HEK293 (cell line): Measurements from ENCODE around the gene DAZAP1.

Experiments used
- CTCF ChIA-PET: fragments of 350-600 bp; formaldehyde crosslinking; extraction: SDS; loops from one replicate; lab custom pipeline; 2021; ENCODE audit warnings: antibody characterized with exemption; lab: Yijun Ruan, JAX
- POLR2A ChIA-PET: fragments of 300-600 bp; formaldehyde crosslinking; extraction: SDS; loops from one replicate; lab custom pipeline; 2020; ENCODE audit warnings: antibody characterized with exemption, inconsistent platforms; lab: Yijun Ruan, JAX
- H3K27ac ChIP-seq: fragments of 200-500 bp; sonication (Bioruptor generic); 2 replicates; pipeline ENCODE4 v1.5.1; 2014; ENCODE audit warnings: low read depth, low read length, control low read depth, inconsistent platforms; ENCODE audit errors: extremely low read depth
- H3K36me3 ChIP-seq, 2 experiments: fragments of 200-500 bp in 1 of 2; sonication (Bioruptor generic) in 1 of 2; 1 replicate in 1 of 2; 2 replicates in 1 of 2; pipeline ENCODE4 v1.5.1; 2014 to 2017; ENCODE audit warnings: inconsistent platforms in 2 of 2, low read length in 2 of 2; ENCODE audit not compliant: control insufficient read depth in 2 of 2, insufficient read depth in 1 of 2
- H3K4me1 ChIP-seq: fragments of 200-500 bp; sonication (Bioruptor generic); 2 replicates; pipeline ENCODE4 v1.5.1; 2014; ENCODE audit warnings: mild to moderate bottlenecking, low read length, inconsistent platforms; ENCODE audit not compliant: control insufficient read depth, insufficient read depth
- H3K4me3 ChIP-seq: 2 replicates; pipeline ENCODE4 v1.5.1; 2011; ENCODE audit warnings: low read depth, mild to moderate bottlenecking, control low read depth, low read length, moderate library complexity
- H3K9me3 ChIP-seq: fragments of 200-500 bp; sonication (Bioruptor generic); 2 replicates; pipeline ENCODE4 v1.5.1; 2014; ENCODE audit warnings: low read depth, low read length, inconsistent platforms; ENCODE audit not compliant: control insufficient read depth, insufficient read depth
- ATF2 ChIP-seq: fragments of 450-650 bp; formaldehyde crosslinking; IDR thresholded peaks from 2 replicates; pipeline ENCODE4 v1.5.1; 2016; ENCODE audit warnings: missing biosample characterization, missing genetic modification characterization, low read depth
- EGR2 ChIP-seq: fragments of 450-650 bp; formaldehyde crosslinking; IDR thresholded peaks from 2 replicates; pipeline ENCODE4 v1.5.1; 2016; ENCODE audit warnings: low read depth, missing biosample characterization, missing genetic modification characterization
- GLIS1 ChIP-seq: fragments of 450-650 bp; formaldehyde crosslinking; IDR thresholded peaks from 2 replicates; pipeline ENCODE4 v1.5.1; 2016; ENCODE audit warnings: missing biosample characterization, missing genetic modification characterization
- GLIS2 ChIP-seq: fragments of 450-650 bp; formaldehyde crosslinking; IDR thresholded peaks from 2 replicates; pipeline ENCODE4 v1.5.1; 2016; ENCODE audit warnings: missing biosample characterization, missing genetic modification characterization
- HIC1 ChIP-seq: fragments of 450-650 bp; formaldehyde crosslinking; IDR thresholded peaks from 2 replicates; pipeline ENCODE4 v1.5.1; 2016; ENCODE audit warnings: missing biosample characterization, missing genetic modification characterization
- KLF1 ChIP-seq: fragments of 450-650 bp; formaldehyde crosslinking; IDR thresholded peaks from 2 replicates; pipeline ENCODE4 v1.5.1; 2016; ENCODE audit warnings: missing biosample characterization, missing genetic modification characterization
- KLF16 ChIP-seq: fragments of 450-650 bp; formaldehyde crosslinking; IDR thresholded peaks from 2 replicates; pipeline ENCODE4 v1.5.1; 2017; ENCODE audit warnings: missing biosample characterization, missing genetic modification characterization
- KLF9 ChIP-seq: fragments of 450-650 bp; formaldehyde crosslinking; IDR thresholded peaks from 2 replicates; pipeline ENCODE4 v1.5.1; 2016; ENCODE audit warnings: missing biosample characterization, missing genetic modification characterization, low read depth
- PATZ1 ChIP-seq: fragments of 450-650 bp; formaldehyde crosslinking; IDR thresholded peaks from 2 replicates; pipeline ENCODE4 v1.5.1; 2016; ENCODE audit warnings: missing biosample characterization, missing genetic modification characterization
- PRDM10 ChIP-seq: fragments of 450-650 bp; formaldehyde crosslinking; IDR thresholded peaks from 2 replicates; pipeline ENCODE4 v1.5.1; 2016; ENCODE audit warnings: missing biosample characterization, missing genetic modification characterization
- SETDB1 ChIP-seq: IDR thresholded peaks from one replicate; pipeline ENCODE4 v1.6.1; 2017; ENCODE audit warnings: mild to moderate bottlenecking, low read length, moderate library complexity, mixed read lengths; ENCODE audit not compliant: insufficient read length
- SP3 ChIP-seq: fragments of 450-650 bp; formaldehyde crosslinking; IDR thresholded peaks from 2 replicates; pipeline ENCODE4 v1.5.1; 2016; ENCODE audit warnings: missing biosample characterization, missing genetic modification characterization
- YY2 ChIP-seq: fragments of 450-650 bp; formaldehyde crosslinking; IDR thresholded peaks from 2 replicates; pipeline ENCODE4 v1.5.1; 2016; ENCODE audit warnings: missing biosample characterization, missing genetic modification characterization
- ZBTB1 ChIP-seq: fragments of 450-650 bp; formaldehyde crosslinking; IDR thresholded peaks from 2 replicates; pipeline ENCODE4 v1.5.1; 2016; ENCODE audit warnings: missing biosample characterization, missing genetic modification characterization
- ZNF146 ChIP-seq: fragments of 450-650 bp; formaldehyde crosslinking; IDR thresholded peaks from 2 replicates; pipeline ENCODE4 v1.5.1; 2016; ENCODE audit warnings: missing biosample characterization, missing genetic modification characterization
- ZNF266 ChIP-seq: fragments of 450-650 bp; formaldehyde crosslinking; IDR thresholded peaks from 2 replicates; pipeline ENCODE4 v1.5.1; 2016; ENCODE audit warnings: missing biosample characterization, missing genetic modification characterization, low read depth
- ZNF280D ChIP-seq: fragments of 450-650 bp; formaldehyde crosslinking; IDR thresholded peaks from 2 replicates; pipeline ENCODE4 v1.5.1; 2016; ENCODE audit warnings: missing biosample characterization, missing genetic modification characterization
- ZNF37A ChIP-seq: fragments of 450-650 bp; IDR thresholded peaks from 2 replicates; pipeline ENCODE4 v1.5.1; 2018; ENCODE audit warnings: missing biosample characterization, missing genetic modification characterization
- ZNF394 ChIP-seq: fragments of 450-650 bp; formaldehyde crosslinking; IDR thresholded peaks from 2 replicates; pipeline ENCODE4 v1.5.1; 2016; ENCODE audit warnings: missing biosample characterization, missing genetic modification characterization, mild to moderate bottlenecking, moderate library complexity, borderline replicate concordance
- ZNF510 ChIP-seq: fragments of 450-650 bp; formaldehyde crosslinking; IDR thresholded peaks from 2 replicates; pipeline ENCODE4 v1.5.1; 2018; ENCODE audit warnings: mild to moderate bottlenecking, missing genetic modification characterization, missing biosample characterization; ENCODE audit not compliant: insufficient replicate concordance
- ZNF571 ChIP-seq: fragments of 450-650 bp; formaldehyde crosslinking; IDR thresholded peaks from 2 replicates; pipeline ENCODE4 v1.5.0; 2017; ENCODE audit warnings: missing biosample characterization, missing genetic modification characterization
- ZNF670 ChIP-seq: fragments of 450-650 bp; formaldehyde crosslinking; IDR thresholded peaks from 2 replicates; pipeline ENCODE4 v1.5.1; 2016; ENCODE audit warnings: missing biosample characterization, missing genetic modification characterization, low read depth
- ZNF677 ChIP-seq: fragments of 450-650 bp; IDR thresholded peaks from 2 replicates; pipeline ENCODE4 v1.5.0; 2018; ENCODE audit warnings: missing biosample characterization, mild to moderate bottlenecking, missing genetic modification characterization, moderate library complexity
- ZNF843 ChIP-seq: fragments of 450-650 bp; formaldehyde crosslinking; IDR thresholded peaks from 2 replicates; pipeline ENCODE4 v1.5.1; 2016; ENCODE audit warnings: missing biosample characterization, missing genetic modification characterization

The DAZAP1 gene

GRCh38 chr19:1453525-1454364 lies 46.4 kb downstream of the DAZAP1 start:
- POLR2A ChIA-PET = interaction anchor here (0.8 to 2.1 kb wide), 3 partner anchors 10 to 13 kb away, joined by 4 to 10 read pairs (median 4); no protein-coding TSS in a partner anchor
- Histone ChIP-seq H3K4me3 (no peak overlapping the region), H3K4me1 (no peaks in the 10 kb centered on the region), H3K27ac (no peak overlapping the region), H3K9me3 (no peaks in the 10 kb centered on the region), H3K36me3 (no peaks in the 10 kb centered on the region)
- CTCF ChIA-PET = interaction anchor here (0.9 to 3.3 kb wide), 3 partner anchors 9 to 15 kb away, joined by 3 to 21 read pairs (median 3); no protein-coding TSS in a partner anchor
- no peak for TF ChIP-seq SETDB1
- peak; percentile 75 for TF ChIP-seq HIC1
- no peak for TF ChIP-seq ZNF670 (tag by site-specific recombination)
- peak; percentile 70 for TF ChIP-seq SP3 (tag by site-specific recombination)
- peak; percentile 22; the same call in 1 of the 2 replicates for TF ChIP-seq KLF16 (tag by site-specific recombination)
- no peak for TF ChIP-seq ZBTB1 (tag by site-specific recombination)
- TF ChIP-seq EGR2 (tag by site-specific recombination) = peak; percentile 97
- TF ChIP-seq PATZ1 (tag by site-specific recombination) = peak; percentile 48
- TF ChIP-seq ATF2 (tag by site-specific recombination) = no peak
- TF ChIP-seq KLF9 (tag by site-specific recombination) = peak; percentile 92
- no peak for TF ChIP-seq YY2 (tag by site-specific recombination)
- no peak for TF ChIP-seq ZNF571
- peak; percentile 17; the same call in 1 of the 2 replicates for TF ChIP-seq ZNF280D (tag by site-specific recombination)
- TF ChIP-seq GLIS1 (tag by site-specific recombination) = peak; percentile 80
- peak; percentile 54 for TF ChIP-seq KLF1
- TF ChIP-seq ZNF394 (tag by site-specific recombination) = peak; percentile 27; the same call in 1 of the 2 replicates
- no peak for TF ChIP-seq ZNF677 (tag by site-specific recombination)
- TF ChIP-seq PRDM10 (tag by site-specific recombination) = no peak; the same call in 1 of the 2 replicates
- no peak for TF ChIP-seq ZNF510 (tag by site-specific recombination)
- no peak for TF ChIP-seq ZNF146 (tag by site-specific recombination)
- no peak for TF ChIP-seq ZNF37A
- 0 out of 2 replicates have a peak, but pooled peaks have one; percentile 4 for TF ChIP-seq ZNF843 (tag by site-specific recombination)
- TF ChIP-seq ZNF266 = no peak
- TF ChIP-seq GLIS2 (tag by site-specific recombination) = peak; percentile 65
